ENCODE measurements around the gene VIPR2. TPM values are rescaled to one million over a fixed set of nuclear protein-coding genes. Genes with fewer than 3 reads are reported as not detected.
A peak's percentile ranks its signal among the peaks of the same experiment; 100 is the strongest.

VIPR2 gene
- 10 to 100 TPM in 2 of 4 donors, 1 to 10 TPM in 2; 9.3 to 16.6 (median 12.1) TPM for total RNA-seq

- no peak for TF ChIP-seq POLR2A (IDR thresholded peaks at IDR 0.05; ENCODE audit: low read depth)
- TF ChIP-seq POLR2AphosphoS5 (IDR thresholded peaks at IDR 0.05), result no peak
- TF ChIP-seq CTCF (IDR thresholded peaks at IDR 0.05), result no peak
- no peak for TF ChIP-seq EP300 (IDR thresholded peaks at IDR 0.05)
- Histone ChIP-seq H3K27me3 (peaks cover 0 to 58% (median 10%) of the 10 kb centered on the region in 4 donors), H3K4me1 (peaks cover 22 to 45% (median 28%) of the 10 kb centered on the region in 4 donors), H3K27ac (replicated peaks in 1 of 4) (peak within 1 kb of the TSS; percentile 58 to 79 (median 70)), H3K36me3 (no peaks in the 10 kb centered on the region), H3K4me3 (peak within 1 kb of the TSS; percentile 62 to 87 (median 66)), H3K9me3 (no peaks in the 10 kb centered on the region)
- 5% methylated on average over 24 of the region's 88 CpGs for WGBS
- intact Hi-C loops (cut with DNase I), result loop anchor here (10.0 kb wide), 1 partner anchor 110 kb away; no protein-coding TSS in a partner anchor
- DNase-seq (ENCODE audit: extremely low spot score), result peak; percentile 86
Observed at GRCh38 chr7:159144758-159145489, at the start of gene VIPR2. Gene VIPR2, minus strand, starts transcription at chr7:159144867. Its CDS starts 96 bp downstream, at chr7:159144771.

GRCh38 chr7:159193543-159194090 is 49.0 kb upstream of the VIPR2 start:
- no peak overlapping the region for H3K27ac ChIP-seq (replicated peaks in 1 of 4)
- no peak overlapping the region for H3K4me3 ChIP-seq
- TF ChIP-seq POLR2AphosphoS5 (IDR thresholded peaks at IDR 0.05) (no peak), CTCF (IDR thresholded peaks at IDR 0.05) (no peak)
- WGBS, result 51% methylated on average over 4 of the region's 4 CpGs
- no peaks in the 10 kb centered on the region for H3K36me3 ChIP-seq
- H3K4me1 ChIP-seq, result peaks cover 0 to 10% (median 5%) of the 10 kb centered on the region in 4 donors
- peaks cover 0 to 16% (median 0%) of the 10 kb centered on the region in 4 donors for H3K27me3 ChIP-seq
- intact Hi-C loops (cut with DNase I), result no loop called here
- no peaks in the 10 kb centered on the region for H3K9me3 ChIP-seq
- DNase-seq (ENCODE audit: extremely low spot score), result peak; percentile 50

GRCh38 chr7:159192725-159193453 is 48.2 kb upstream of the VIPR2 start:
- intact Hi-C loops (cut with DNase I), result no loop called here
- Histone ChIP-seq H3K36me3 (no peaks in the 10 kb centered on the region), H3K4me3 (no peak overlapping the region), H3K9me3 (peaks cover 0 to 5% (median 0%) of the 10 kb centered on the region in 4 donors), H3K27ac (replicated peaks in 1 of 4) (peak overlapping the region in 1 of 4 donors; percentile 4), H3K27me3 (peaks cover 0 to 16% (median 0%) of the 10 kb centered on the region in 4 donors), H3K4me1 (peaks cover 0 to 10% (median 5%) of the 10 kb centered on the region in 4 donors)
- 49% methylated on average over 11 of the region's 13 CpGs for WGBS
- no peak for DNase-seq (ENCODE audit: extremely low spot score)
- no peak for TF ChIP-seq POLR2A (IDR thresholded peaks at IDR 0.05; ENCODE audit: low read depth)
- TF ChIP-seq POLR2AphosphoS5 (IDR thresholded peaks at IDR 0.05), result peak in 1 of 2 donors; percentile 33

GRCh38 chr7:159192013-159192412 is 47.3 kb upstream of the VIPR2 start:
- DNase-seq (ENCODE audit: extremely low spot score), result peak; percentile 66
- Histone ChIP-seq H3K27ac (replicated peaks in 1 of 4) (no peak overlapping the region), H3K9me3 (peaks cover 0 to 8% (median 0%) of the 10 kb centered on the region in 4 donors), H3K36me3 (no peaks in the 10 kb centered on the region), H3K4me1 (peaks cover 0 to 6% (median 2%) of the 10 kb centered on the region in 4 donors), H3K27me3 (peaks cover 0 to 16% (median 0%) of the 10 kb centered on the region in 4 donors), H3K4me3 (no peak overlapping the region)
- intact Hi-C loops (cut with DNase I), result no loop called here
- no peak for TF ChIP-seq POLR2A (IDR thresholded peaks at IDR 0.05; ENCODE audit: low read depth)
- no peak for TF ChIP-seq EP300 (IDR thresholded peaks at IDR 0.05)
- TF ChIP-seq POLR2AphosphoS5 (IDR thresholded peaks at IDR 0.05), result no peak
- TF ChIP-seq CTCF (IDR thresholded peaks at IDR 0.05), result no peak
- 80% methylated on average over 3 of the region's 3 CpGs for WGBS

- TF ChIP-seq CTCF (IDR thresholded peaks at IDR 0.05), result no peak
- TF ChIP-seq EP300 (IDR thresholded peaks at IDR 0.05), result no peak
- no peak for TF ChIP-seq POLR2AphosphoS5 (IDR thresholded peaks at IDR 0.05)
- no peak for TF ChIP-seq POLR2A (IDR thresholded peaks at IDR 0.05; ENCODE audit: low read depth)
- no peak overlapping the region for H3K27ac ChIP-seq (replicated peaks in 1 of 4)
- intact Hi-C loops (cut with DNase I), result no loop called here
- peak; percentile 34 for DNase-seq (ENCODE audit: extremely low spot score)
- no peaks in the 10 kb centered on the region for H3K36me3 ChIP-seq
- H3K9me3 ChIP-seq, result peaks cover 0 to 8% (median 0%) of the 10 kb centered on the region in 4 donors
- H3K4me1 ChIP-seq, result peaks cover 0 to 4% (median 0%) of the 10 kb centered on the region in 4 donors
- peaks cover 0 to 16% (median 0%) of the 10 kb centered on the region in 4 donors for H3K27me3 ChIP-seq
- WGBS, result 65% methylated on average over 11 of the region's 11 CpGs
- H3K4me3 ChIP-seq, result no peak overlapping the region
Observed at GRCh38 chr7:159191236-159191635, 46.6 kb upstream of the VIPR2 start.
